LNCaP clone FGC (cell line): ENCODE results near the gene MBNL1.
"Not testable (repeated sequence)": the region's sequence is repeated elsewhere in the genome, so short reads cannot be mapped to it uniquely, and the experiment has no call there.

Experiments
- DNase-seq: peaks from one replicate; pipeline ENCODE4 v3.0.0-alpha.2; 2011; ENCODE audit warnings: low read depth
- H3K4me3 ChIP-seq: 2 replicates; pipeline ENCODE4 v1.5.1; 2011; ENCODE audit warnings: mild to moderate bottlenecking, low read depth, low read length, control low read depth
- CTCF ChIP-seq: IDR thresholded peaks from 2 replicates; pipeline ENCODE4 v1.5.1; 2012; ENCODE audit warnings: mild to moderate bottlenecking; ENCODE audit not compliant: control insufficient read depth, insufficient read depth; ENCODE audit errors: extremely low read depth

Gene MBNL1

DNA sequence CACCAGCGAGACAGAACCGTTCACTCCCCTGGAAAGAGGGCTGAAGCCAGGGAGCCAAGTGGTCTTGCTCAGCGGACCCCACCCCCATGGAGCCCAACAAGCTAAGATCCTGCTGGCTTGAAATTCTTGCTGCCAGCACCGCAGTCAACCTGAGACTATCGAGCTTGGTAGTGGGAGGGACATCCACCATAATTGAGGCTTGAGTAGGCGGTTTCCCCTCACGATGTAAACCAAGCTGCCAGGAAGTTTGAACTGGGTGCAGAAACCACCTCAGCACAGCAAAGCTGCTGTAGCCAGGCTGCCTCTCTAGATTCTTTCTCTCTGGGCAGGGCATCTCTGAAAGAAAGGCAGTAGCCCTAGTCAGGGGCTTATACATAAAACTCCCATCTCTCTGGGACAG lies 151.0 kb downstream of the MBNL1 start:
- DNase-seq = no peak
- no peak for TF ChIP-seq CTCF
- no peak overlapping the region for H3K4me3 ChIP-seq

DNA sequence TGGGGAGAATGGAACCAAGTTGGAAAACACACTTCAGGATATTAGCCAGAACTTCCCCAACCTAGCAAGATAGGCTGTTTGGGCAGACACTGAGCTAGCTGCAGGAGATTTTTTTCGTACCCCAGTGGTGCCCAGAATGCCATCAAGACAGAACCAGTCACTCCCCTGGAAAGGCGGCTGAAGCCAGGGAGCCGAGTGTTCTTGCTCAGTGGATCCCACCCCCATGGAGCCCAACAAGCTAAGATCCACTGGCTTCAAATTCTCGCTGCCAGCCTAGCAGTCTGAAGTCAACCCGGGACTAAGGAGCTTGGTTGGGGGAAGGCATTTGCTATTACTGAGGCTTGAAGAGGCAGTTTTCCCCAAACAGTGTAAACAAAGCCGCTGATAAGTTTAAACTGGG lies 152.4 kb downstream of the MBNL1 start:
- no peak overlapping the region for H3K4me3 ChIP-seq
- no peak for DNase-seq
- no peak for TF ChIP-seq CTCF

- no peak for TF ChIP-seq CTCF
- H3K4me3 ChIP-seq = no peak overlapping the region
- no peak for DNase-seq
These were observed 157.7 kb downstream of the MBNL1 start for GRCh38 chr3:152426393-152426792.

- no peak overlapping the region for H3K4me3 ChIP-seq
- TF ChIP-seq CTCF = no peak
- DNase-seq = no peak
These were observed 159.8 kb downstream of the MBNL1 start for GRCh38 chr3:152428577-152428976.

- no peak overlapping the region for H3K4me3 ChIP-seq
- DNase-seq = no peak
- TF ChIP-seq CTCF = no peak
These were observed 161.7 kb downstream of the MBNL1 start for GRCh38 chr3:152430223-152431002.

GRCh38 chr3:152434142-152434541 lies 165.4 kb downstream of the MBNL1 start:
- DNase-seq = no peak

DNA sequence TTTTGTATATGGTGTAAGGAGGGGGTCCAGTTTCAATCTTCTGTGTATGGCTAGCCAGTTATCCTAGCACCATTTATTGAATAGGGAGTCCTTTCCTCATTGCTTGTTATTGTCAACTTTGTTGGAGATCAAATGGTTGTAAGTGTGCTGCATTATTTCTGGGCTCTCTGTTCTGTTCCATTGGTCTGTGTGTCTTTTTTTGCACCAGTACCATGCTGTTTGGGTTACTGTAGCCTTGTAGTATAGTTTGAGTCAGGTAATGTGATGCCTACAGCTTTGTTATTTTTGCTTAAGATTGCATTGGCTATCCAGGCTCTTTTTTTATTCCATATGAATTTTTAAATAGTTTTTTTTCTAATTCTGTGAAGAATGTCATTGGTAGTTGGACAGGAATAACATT lies 166.5 kb downstream of the MBNL1 start:
- not testable (repeated sequence) for DNase-seq, H3K4me3 ChIP-seq

More at GRCh38 chr3:152434142-152434541, 165.4 kb downstream of the MBNL1 start:
- no peak overlapping the region for H3K4me3 ChIP-seq
- TF ChIP-seq CTCF = no peak
